H1 (cell line): Measurements from ENCODE around the gene ATP8B2. TPM values are rescaled to one million over a fixed set of nuclear protein-coding genes. Genes with fewer than 3 reads are reported as not detected.
A peak's percentile ranks its signal among the peaks of the same experiment; 100 is the strongest.

Source experiments
- CTCF ChIA-PET: fragments of 300-600 bp; sonication (Branson Sonifier 250); formaldehyde crosslinking; loops from one replicate; lab custom pipeline; 2021; ENCODE audit not compliant: partially characterized antibody; lab: Charles Lee
- POLR2A ChIA-PET: fragments of 300-600 bp; sonication (Branson Sonifier 250); formaldehyde crosslinking; loops from one replicate; lab custom pipeline; 2021; ENCODE audit warnings: inconsistent platforms; ENCODE audit not compliant: partially characterized antibody; lab: Charles Lee
- DNase-seq, 2 experiments: peaks; one replicate each; pipeline versions ENCODE4 v3.0.0 to v3.0.0-alpha.2; 2010 to 2022; ENCODE audit warnings: low spot score in 2 of 2, low read depth in 1 of 2, mixed read lengths in 1 of 2
- FAIRE-seq: peaks from 2 replicates; lab custom pipeline; 2011; peaks lifted over from hg19 to GRCh38; lab: Jason Lieb, UNC
- H2AFZ ChIP-seq: 2 replicates; pipeline ENCODE4 v1.8.1; 2012; ENCODE audit warnings: low read length, inconsistent platforms
- H2AK5ac ChIP-seq: 2 replicates; pipeline ENCODE4 v1.6.1; 2013; ENCODE audit warnings: low read depth, low read length
- H2BK120ac ChIP-seq: replicated peaks from 2 replicates; pipeline ENCODE3; 2013; ENCODE audit warnings: low read depth, low read length, inconsistent platforms
- H2BK12ac ChIP-seq: 2 replicates; pipeline ENCODE4 v1.6.1; 2013; ENCODE audit warnings: low read depth, low read length
- H2BK15ac ChIP-seq: 2 replicates; pipeline ENCODE4 v1.6.1; 2013; ENCODE audit warnings: low read length
- H2BK20ac ChIP-seq: 2 replicates; pipeline ENCODE4 v1.6.1; 2013; ENCODE audit warnings: low read length
- H2BK5ac ChIP-seq: 2 replicates; pipeline ENCODE4 v1.6.1; 2013; ENCODE audit warnings: low read depth, low read length
- H3K14ac ChIP-seq: 2 replicates; pipeline ENCODE4 v1.6.1; 2013; ENCODE audit warnings: inconsistent platforms; ENCODE audit not compliant: insufficient read length
- H3K18ac ChIP-seq: 2 replicates; pipeline ENCODE4 v1.6.1; 2013; ENCODE audit warnings: low read length; ENCODE audit errors: extremely low read depth
- H3K23ac ChIP-seq: 2 replicates; pipeline ENCODE4 v1.6.1; 2013; ENCODE audit warnings: inconsistent platforms; ENCODE audit not compliant: insufficient read length
- H3K23me2 ChIP-seq: 2 replicates; pipeline ENCODE4 v1.6.1; 2013; ENCODE audit warnings: low read depth, low read length
- H3K27ac ChIP-seq: 2 replicates; pipeline ENCODE4 v1.6.1; 2011; ENCODE audit warnings: low read depth, low read length, inconsistent platforms
- H3K27me3 ChIP-seq, 4 experiments: replicated peaks in 1 of 4; 1 replicate in 1 of 4; 2 replicates in 3 of 4; pipeline versions ENCODE4 v1.6.1 to v1.8.1; 2011 to 2013; ENCODE audit warnings: low read length in 3 of 4, mild to moderate bottlenecking in 3 of 4, inconsistent platforms in 2 of 4, mixed read lengths in 2 of 4, moderate library complexity in 1 of 4; ENCODE audit not compliant: control insufficient read depth in 3 of 4, insufficient read depth in 3 of 4; ENCODE audit errors: extremely low read depth in 1 of 4
- H3K36me3 ChIP-seq, 4 experiments: 2 replicates each; pipeline versions ENCODE4 v1.6.1 to v1.8.1; 2011 to 2013; ENCODE audit warnings: mild to moderate bottlenecking in 4 of 4, low read length in 3 of 4, moderate library complexity in 2 of 4, control low read depth in 1 of 4, inconsistent platforms in 1 of 4; ENCODE audit not compliant: insufficient read depth in 4 of 4, control insufficient read depth in 2 of 4
- H3K4ac ChIP-seq: replicated peaks from 2 replicates; pipeline ENCODE3; 2013; ENCODE audit warnings: low read length, low read depth, mixed read lengths, inconsistent platforms; ENCODE audit not compliant: insufficient read length
- H3K4me1 ChIP-seq, 4 experiments: replicated peaks in 1 of 4; 1 replicate in 1 of 4; 2 replicates in 3 of 4; pipeline versions ENCODE4 v1.6.1 to v1.8.1; 2011 to 2013; ENCODE audit warnings: low read length in 3 of 4, inconsistent platforms in 2 of 4, mixed read lengths in 1 of 4; ENCODE audit not compliant: insufficient read depth in 4 of 4, control insufficient read depth in 3 of 4
- H3K4me2 ChIP-seq, 2 experiments: 2 replicates each; pipeline versions ENCODE4 v1.6.1 to v1.8.1; 2011 to 2013; ENCODE audit warnings: low read depth in 2 of 2, low read length in 2 of 2, control low read depth in 1 of 2, inconsistent platforms in 1 of 2, mild to moderate bottlenecking in 1 of 2; ENCODE audit not compliant: insufficient read depth in 1 of 2
- H3K4me3 ChIP-seq, 4 experiments: fragments of 200-600, 300-600 bp in 1 of 4; sonication (generic), shearing (Covaris generic), sonication (Bioruptor Twin) in 1 of 4; 2 replicates each; pipeline versions ENCODE4 v1.5.1 to v1.8.1; 2011 to 2016; ENCODE audit warnings: low read length in 4 of 4, low read depth in 3 of 4, control low read depth in 2 of 4, inconsistent platforms in 2 of 4, mild to moderate bottlenecking in 2 of 4, mixed read lengths in 1 of 4, moderate library complexity in 1 of 4; ENCODE audit not compliant: insufficient read depth in 2 of 4; ENCODE audit errors: extremely low read depth in 1 of 4
- H3K56ac ChIP-seq: replicated peaks from 2 replicates; pipeline ENCODE3; 2013; ENCODE audit warnings: low read depth, mild to moderate bottlenecking, mixed read lengths, low read length, inconsistent platforms; ENCODE audit not compliant: insufficient read length
- H3K79me1 ChIP-seq: 2 replicates; pipeline ENCODE4 v1.6.1; 2013; ENCODE audit warnings: low read depth, low read length, control low read depth
- H3K79me2 ChIP-seq, 2 experiments: 2 replicates each; pipeline versions ENCODE4 v1.6.1 to v1.8.1; 2012 to 2013; ENCODE audit warnings: low read length in 2 of 2, mild to moderate bottlenecking in 2 of 2, inconsistent platforms in 1 of 2; ENCODE audit not compliant: insufficient read depth in 2 of 2, control insufficient read depth in 1 of 2
- H3K9ac ChIP-seq, 4 experiments: replicated peaks in 1 of 4; 1 replicate in 1 of 4; 2 replicates in 3 of 4; pipeline versions ENCODE4 v1.6.1 to v1.8.1; 2011 to 2013; ENCODE audit warnings: low read depth in 3 of 4, low read length in 3 of 4, control low read depth in 2 of 4, mild to moderate bottlenecking in 2 of 4, moderate library complexity in 2 of 4, inconsistent platforms in 1 of 4; ENCODE audit errors: extremely low read depth in 1 of 4
- H3K9me3 ChIP-seq, 2 experiments: 2 replicates each; pipeline versions ENCODE4 v1.6.1 to v1.8.1; 2012 to 2013; ENCODE audit warnings: mild to moderate bottlenecking in 2 of 2, moderate library complexity in 2 of 2, control low read depth in 1 of 2, inconsistent platforms in 1 of 2, low read depth in 1 of 2, low read length in 1 of 2, mixed read lengths in 1 of 2; ENCODE audit not compliant: insufficient read depth in 2 of 2
- H4K20me1 ChIP-seq, 2 experiments: replicated peaks in 1 of 2; 2 replicates each; pipeline versions ENCODE3 to v1.8.1; 2011 to 2013; ENCODE audit warnings: inconsistent platforms in 2 of 2, low read length in 2 of 2, mild to moderate bottlenecking in 1 of 2; ENCODE audit not compliant: insufficient read depth in 2 of 2, control insufficient read depth in 1 of 2
- H4K5ac ChIP-seq: 2 replicates; pipeline ENCODE4 v1.6.1; 2013; ENCODE audit warnings: low read length, low read depth, mixed read lengths, inconsistent platforms; ENCODE audit not compliant: insufficient read length
- H4K8ac ChIP-seq: 2 replicates; pipeline ENCODE4 v1.8.0; 2013; ENCODE audit warnings: mild to moderate bottlenecking, moderate library complexity, low read length, inconsistent platforms; ENCODE audit not compliant: insufficient read depth; ENCODE audit errors: extremely low read depth
- H4K91ac ChIP-seq: replicated peaks from 2 replicates; pipeline ENCODE3; 2013; ENCODE audit warnings: low read length, mixed read lengths, inconsistent platforms; ENCODE audit not compliant: insufficient read length
- CTBP2 ChIP-seq: IDR thresholded peaks from 2 replicates; pipeline ENCODE4 v1.7.0; 2011; ENCODE audit warnings: borderline replicate concordance, mild to moderate bottlenecking, moderate library complexity, mixed read lengths, low read length; ENCODE audit not compliant: insufficient read depth, insufficient read length
- GABPA ChIP-seq: IDR thresholded peaks from 2 replicates; pipeline ENCODE4 v1.6.1; 2011; ENCODE audit warnings: mild to moderate bottlenecking, low read length, moderate library complexity, borderline replicate concordance; ENCODE audit not compliant: insufficient read depth
- JUND ChIP-seq: IDR thresholded peaks from 2 replicates; pipeline ENCODE4 v1.6.1; 2011; ENCODE audit warnings: mild to moderate bottlenecking, improper control_type of control experiment, low read length
- KDM1A ChIP-seq: fragments of 200-600, 300-600 bp; sonication (generic); IDR thresholded peaks from 2 replicates; pipeline ENCODE4 v1.7.1; 2016; ENCODE audit warnings: mild to moderate bottlenecking, low read length, borderline replicate concordance
- PHF8 ChIP-seq: fragments of 200-600 bp; sonication (generic); conservative IDR thresholded peaks from 2 replicates; pipeline ENCODE4 v1.7.1; 2012; ENCODE audit warnings: low read depth, mild to moderate bottlenecking, inconsistent platforms, low read length, moderate library complexity
- POLR2A ChIP-seq, 2 experiments: IDR thresholded peaks; 1 replicate in 1 of 2; 2 replicates in 1 of 2; pipeline ENCODE4 v1.6.1; 2011; ENCODE audit warnings: low read depth in 2 of 2, low read length in 2 of 2, mild to moderate bottlenecking in 2 of 2; ENCODE audit errors: control extremely low read depth in 1 of 2
- RBBP5 ChIP-seq: IDR thresholded peaks from 2 replicates; pipeline ENCODE4 v1.7.1; 2012; ENCODE audit warnings: low read depth, mild to moderate bottlenecking, inconsistent platforms, low read length, moderate library complexity, borderline replicate concordance
- SP2 ChIP-seq: IDR thresholded peaks from 2 replicates; pipeline ENCODE4 v1.6.1; 2012; ENCODE audit warnings: mild to moderate bottlenecking, low read length, inconsistent platforms
- YY1 ChIP-seq: IDR thresholded peaks from 2 replicates; pipeline ENCODE4 v1.6.1; 2011; ENCODE audit warnings: low read depth, mild to moderate bottlenecking, low read length
- WGBS, 2 experiments: shearing (Covaris generic) in 1 of 2; methylation state at CpG; one replicate each; pipeline versions ENCODE4 v1.1.6 to v1.1.7; 2013 to 2015; ENCODE audit warnings: low lambda C conversion rate in 2 of 2, mixed read lengths in 2 of 2, inconsistent platforms in 1 of 2, low coverage in 1 of 2, missing lambda C conversion rate in 1 of 2; ENCODE audit not compliant: insufficient replicate concordance in 2 of 2, insufficient coverage in 1 of 2, insufficient read length in 1 of 2; ENCODE audit errors: extremely low coverage in 1 of 2, missing lambda C conversion rate in 1 of 2; 5-methylcytosine and 5-hydroxymethylcytosine counted together
- polyA plus RNA-seq, 7 experiments: library from polyadenylated mRNA; depleted of rRNA in 3 of 7; stranded (reverse) in 5 of 7; unstranded in 2 of 7; fragments of >200 nt in 5 of 7; fragments of 200-250 nt in 2 of 7; gene quantifications; 1 replicate in 5 of 7; 2 replicates in 1 of 7; 4 replicates in 1 of 7; pipeline versions ENCODE4 v1.2.1 to v1.2.3, GENCODE V29; 2011 to 2013; ENCODE audit warnings: missing spikeins in 2 of 7, mixed read lengths in 2 of 7
- total RNA-seq: library from RNA; stranded (reverse); fragmentation: NEBNext Ultra II Directional; extraction: Animal tissue kit (Norgen Biotek cat#: 25700); gene quantifications from 2 replicates; pipeline ENCODE4 v1.2.1, GENCODE V29; 2021
- TF ChIP-seq, protein P1 (sequence below): IDR thresholded peaks from 2 replicates; pipeline ENCODE4 v1.6.1; 2012; ENCODE audit warnings: inconsistent platforms

ATP8B2 gene
- total and polyA plus RNA-seq, 2 of the 8 experiments (the other 6 are each of a cell fraction or from before 2014, with no cell fraction given) = 61.4 to 70.1 TPM

DNA sequence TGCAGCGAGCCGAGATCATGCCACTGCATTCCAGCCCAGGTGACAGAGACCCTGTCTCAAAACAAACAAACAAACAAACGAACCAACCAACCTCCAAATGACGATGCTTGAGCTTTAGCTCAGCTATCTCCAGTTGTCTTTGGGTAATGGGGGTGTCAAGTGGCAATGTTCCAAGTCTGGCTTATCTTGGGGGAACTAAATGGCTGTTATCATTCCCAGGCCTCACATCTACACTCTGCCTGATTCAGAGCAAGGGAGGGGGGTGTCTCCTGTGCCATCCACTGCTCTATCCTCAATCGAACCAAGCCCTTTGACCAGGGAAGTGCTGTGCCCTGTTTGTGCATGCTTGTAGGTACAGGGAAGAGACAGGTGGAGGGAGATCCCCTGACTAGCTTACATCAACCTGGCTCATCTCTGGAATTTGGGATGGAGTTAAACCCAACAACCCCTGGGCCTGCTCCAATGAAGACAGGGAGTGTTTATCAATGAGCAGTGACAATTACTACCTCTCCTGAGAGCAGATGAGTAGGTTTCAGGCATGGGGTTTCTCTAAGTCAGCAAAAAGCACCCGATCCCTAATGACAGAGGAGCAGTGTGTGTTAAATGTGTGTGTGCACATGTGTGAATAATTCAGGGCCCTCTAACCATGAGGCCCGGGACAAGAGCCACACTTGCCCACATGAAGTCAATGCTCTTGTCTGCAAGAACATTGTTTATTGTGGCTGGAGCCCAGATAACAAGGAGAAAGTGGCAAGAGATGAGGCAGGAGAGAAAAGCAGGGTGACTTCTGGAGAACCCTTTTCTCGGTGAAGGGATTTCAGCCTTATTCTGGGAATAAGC is 59.5 kb downstream of the ATP8B2 start:
- Histone ChIP-seq H3K79me1 (no peaks in the 10 kb centered on the region), H4K8ac (no peak overlapping the region; the same call in 1 of the 2 replicates), H4K20me1 (no peaks in the 10 kb centered on the region), H2BK120ac (no peak overlapping the region), H3K27me3 (no peaks in the 10 kb centered on the region; a peak in 1 of 7 replicates), H2BK15ac (no peak overlapping the region), H3K23ac (no peak overlapping the region), H3K56ac (no peak overlapping the region), H3K4me3 (no peak overlapping the region), H4K91ac (no peak overlapping the region), H3K14ac (no peak overlapping the region), H2BK5ac (no peak overlapping the region), H2BK20ac (no peak overlapping the region), H3K36me3 (no peaks in the 10 kb centered on the region), H3K27ac (no peak overlapping the region), H3K23me2 (no peaks in the 10 kb centered on the region), H3K79me2 (no peaks in the 10 kb centered on the region), H2BK12ac (no peak overlapping the region), H3K9me3 (peaks cover 0 to 5% of the 10 kb centered on the region in 2 experiments; a peak in 2 of 4 replicates), H2AK5ac (no peak overlapping the region), H4K5ac (no peak overlapping the region), H3K4ac (no peak overlapping the region), H3K9ac (no peak overlapping the region), H3K4me2 (no peak overlapping the region), H3K18ac (no peak overlapping the region), H2AFZ (0 out of 2 replicates have a peak overlapping the region, but pooled peaks have one; percentile 44), H3K4me1 (no peaks in the 10 kb centered on the region)
- no peak for FAIRE-seq
- TF ChIP-seq GABPA = no peak
- TF ChIP-seq PHF8 = no peak
- TF ChIP-seq POLR2A (IDR thresholded peaks at IDR 0.05; ENCODE audit: control extremely low read depth in 1 of 2, low read depth in 2 of 2, low read length in 2 of 2) = no peak
- no peak for TF ChIP-seq RBBP5
- TF ChIP-seq YY1 = no peak
- TF ChIP-seq, protein P1, sequence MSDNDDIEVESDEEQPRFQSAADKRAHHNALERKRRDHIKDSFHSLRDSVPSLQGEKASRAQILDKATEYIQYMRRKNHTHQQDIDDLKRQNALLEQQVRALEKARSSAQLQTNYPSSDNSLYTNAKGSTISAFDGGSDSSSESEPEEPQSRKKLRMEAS = no peak
- no peak for TF ChIP-seq JUND
- TF ChIP-seq CTBP2 = no peak
- TF ChIP-seq SP2 = no peak
- TF ChIP-seq KDM1A = no peak
- POLR2A ChIA-PET = no interaction called here
- CTCF ChIA-PET = interaction anchor here (1.2 to 2.1 kb wide), 2 partner anchors 14 to 335 kb away, joined by 3 to 4 read pairs; no protein-coding TSS in a partner anchor
- 88% methylated on average over 8 of the region's 8 CpGs; no CpG with 5 or more reads in 1 of the 2 experiments for WGBS, 2 experiments
- no peak for DNase-seq
